Kidney (tissue), 14 donors: ENCODE results near the gene DNM3. TPM values are rescaled to one million over a fixed set of nuclear protein-coding genes. Genes with fewer than 3 reads are reported as not detected.

Source experiments
- DNase-seq, 5 donors: peaks; one replicate each; pipeline ENCODE4 v3.0.0-alpha.2; 2013 to 2020
- FAIRE-seq: peaks from 2 replicates; lab custom pipeline; 2012; peaks lifted over from hg19 to GRCh38; lab: Jason Lieb, UNC
- H3K27ac ChIP-seq, 2 donors: one replicate each; pipeline ENCODE4 v1.7.0; 2013; ENCODE audit warnings: low read depth in 2 of 2, low read length in 2 of 2, inconsistent platforms in 1 of 2
- H3K27me3 ChIP-seq: one replicate; pipeline ENCODE4 v1.7.1; 2013; ENCODE audit warnings: low read length, inconsistent platforms; ENCODE audit not compliant: control insufficient read depth, insufficient read depth
- H3K36me3 ChIP-seq, 3 donors: one replicate each; pipeline versions ENCODE4 v1.7.0 to v1.7.1; 2013; ENCODE audit warnings: low read length in 3 of 3, control low read depth in 1 of 3, inconsistent platforms in 1 of 3; ENCODE audit not compliant: insufficient read depth in 3 of 3, control insufficient read depth in 2 of 3
- H3K4me1 ChIP-seq, 3 donors: one replicate each; pipeline versions ENCODE4 v1.7.0 to v1.7.1; 2013; ENCODE audit warnings: low read length in 3 of 3, inconsistent platforms in 1 of 3, low read depth in 1 of 3; ENCODE audit not compliant: control insufficient read depth in 2 of 3, insufficient read depth in 2 of 3
- H3K4me3 ChIP-seq, 3 donors: one replicate each; pipeline versions ENCODE4 v1.7.0 to v1.8.1; 2013; ENCODE audit warnings: low read length in 3 of 3, control low read depth in 1 of 3, inconsistent platforms in 1 of 3
- H3K9ac ChIP-seq, 3 donors: one replicate each; pipeline versions ENCODE4 v1.7.0 to v1.7.1; 2013; ENCODE audit warnings: low read length in 3 of 3, control low read depth in 1 of 3, inconsistent platforms in 1 of 3
- H3K9me3 ChIP-seq, 3 donors: one replicate each; pipeline versions ENCODE4 v1.7.0 to v1.7.1; 2013; ENCODE audit warnings: low read length in 3 of 3, control low read depth in 1 of 3, inconsistent platforms in 1 of 3; ENCODE audit not compliant: control insufficient read depth in 2 of 3, insufficient read depth in 1 of 3
- CTCF ChIP-seq: IDR thresholded peaks from 3 replicates; pipeline ENCODE4 v1.5.1; 2012; ENCODE audit warnings: mild to moderate bottlenecking, moderate library complexity, borderline replicate concordance; ENCODE audit not compliant: insufficient read depth; ENCODE audit errors: extremely low read depth
- intact Hi-C: fragments of 100-400 bp; cut with DNase I; formaldehyde crosslinking; loops from one replicate; pipeline ENCODE4 v1.11.1; 2022
- polyA plus RNA-seq: library from polyadenylated mRNA; stranded (reverse); fragments of 350-450 nt; fragmentation: Illumina TruSeq; extraction: RNeasy Lipid Tissue Mini Kit (QIAGEN cat#74804); gene quantifications from one replicate; pipeline ENCODE4 v1.2.3, GENCODE V29; 2014; ENCODE audit warnings: low read depth, low replicate concordance; ENCODE audit not compliant: insufficient read depth
- total RNA-seq: library from RNA; stranded (reverse); fragmentation: NEBNext Ultra II Directional; extraction: Animal tissue kit (Norgen Biotek cat#: 25700); gene quantifications from one replicate; pipeline ENCODE4 v1.2.1, GENCODE V29; 2021
- donor health status: control.
- donor health status: control.
- donor health status: control.
- donor health status: control.
- donor health status: control.
- donor health status: DM: yes; HTN: yes; CAD: no.
- donor health status: Normal renal cell carcinoma (clear cell type).

Gene DNM3
- total and polyA plus RNA-seq, 2 donors from 2014 or later: 5.9 to 19.1 TPM

GRCh38 chr1:172283766-172284165 is 442.5 kb downstream of the DNM3 start:
- Histone ChIP-seq H3K27me3 (no peaks in the 10 kb centered on the region), H3K4me1 (no peaks in the 10 kb centered on the region), H3K9ac (no peak overlapping the region), H3K27ac (no peak overlapping the region), H3K36me3 (no peaks in the 10 kb centered on the region), H3K4me3 (no peak overlapping the region), H3K9me3 (no peaks in the 10 kb centered on the region)
- no peak for TF ChIP-seq CTCF
- intact Hi-C loops: no loop called here
- no peak for DNase-seq
- no peak for FAIRE-seq

GRCh38 chr1:172286629-172287076 is 445.4 kb downstream of the DNM3 start:
- H3K9me3 ChIP-seq: no peaks in the 10 kb centered on the region
- H3K9ac ChIP-seq: no peak overlapping the region
- FAIRE-seq (no peak), DNase-seq (no peak)
- no peaks in the 10 kb centered on the region for H3K36me3 ChIP-seq
- TF ChIP-seq CTCF: no peak
- intact Hi-C loops: no loop called here
- no peak overlapping the region for H3K27ac ChIP-seq
- no peaks in the 10 kb centered on the region for H3K27me3 ChIP-seq
- no peak overlapping the region for H3K4me3 ChIP-seq
- no peaks in the 10 kb centered on the region for H3K4me1 ChIP-seq

- DNase-seq (no peak), FAIRE-seq (no peak)
- Histone ChIP-seq H3K27me3 (no peaks in the 10 kb centered on the region), H3K9ac (no peak overlapping the region), H3K27ac (no peak overlapping the region), H3K4me3 (no peak overlapping the region), H3K36me3 (no peaks in the 10 kb centered on the region), H3K9me3 (no peaks in the 10 kb centered on the region), H3K4me1 (no peaks in the 10 kb centered on the region)
- no peak for TF ChIP-seq CTCF
- intact Hi-C loops: no loop called here
Measured at GRCh38 chr1:172287208-172287607, 445.9 kb downstream of the DNM3 start.

GRCh38 chr1:172288581-172288980 is 447.3 kb downstream of the DNM3 start:
- TF ChIP-seq CTCF: no peak
- Histone ChIP-seq H3K9ac (no peak overlapping the region), H3K9me3 (no peaks in the 10 kb centered on the region), H3K27ac (no peak overlapping the region), H3K27me3 (no peaks in the 10 kb centered on the region), H3K4me1 (no peaks in the 10 kb centered on the region), H3K4me3 (no peak overlapping the region), H3K36me3 (no peaks in the 10 kb centered on the region)
- intact Hi-C loops: no loop called here
- no peak for FAIRE-seq
- no peak for DNase-seq
